PFSK-1 (cell line): ENCODE measurements around the gene RIN2.

Source experiments
- FOXP2 ChIP-seq: optimal IDR thresholded peaks from 2 replicates; pipeline ENCODE3; 2011; ENCODE audit warnings: borderline replicate concordance, control low read depth, inconsistent platforms; ENCODE audit not compliant: insufficient read depth; ENCODE audit errors: extremely low read length, extremely low read depth
- POLR2AphosphoS5 ChIP-seq: IDR thresholded peaks from 2 replicates; pipeline ENCODE4 v1.6.1; 2012; ENCODE audit warnings: low read depth, mild to moderate bottlenecking, control low read depth, low read length, moderate library complexity
- SIN3A ChIP-seq: IDR thresholded peaks from 2 replicates; pipeline ENCODE4 v1.6.1; 2012; ENCODE audit warnings: mild to moderate bottlenecking, low read length, moderate library complexity, borderline replicate concordance; ENCODE audit not compliant: insufficient read depth
- TAF1 ChIP-seq: IDR thresholded peaks from 2 replicates; pipeline ENCODE4 v1.6.1; 2012; ENCODE audit warnings: low read length, control low read depth, borderline replicate concordance; ENCODE audit not compliant: insufficient read depth
- TF ChIP-seq, protein P1 (sequence below), 2 experiments: IDR thresholded peaks; 2 replicates each; pipeline versions ENCODE4 v1.6.1 to v1.8.0; 2011 to 2012; ENCODE audit warnings: low read depth in 2 of 2, low read length in 2 of 2, control low read depth in 1 of 2, inconsistent platforms in 1 of 2, mild to moderate bottlenecking in 1 of 2, moderate library complexity in 1 of 2; ENCODE audit not compliant: insufficient read depth in 1 of 2

The RIN2 gene

GRCh38 chr20:19757487-19758132 is 448 bp upstream of the RIN2 start:
- TF ChIP-seq FOXP2 (peak; percentile 21), SIN3A (no peak)

GRCh38 chr20:19758501-19759331 is 658 bp downstream of the RIN2 start:
- TF ChIP-seq SIN3A (no peak), FOXP2 (peak; percentile 66)

GRCh38 chr20:19760371-19760721 is 2.3 kb downstream of the RIN2 start:
- TF ChIP-seq TAF1 (no peak), SIN3A (no peak)

DNA sequence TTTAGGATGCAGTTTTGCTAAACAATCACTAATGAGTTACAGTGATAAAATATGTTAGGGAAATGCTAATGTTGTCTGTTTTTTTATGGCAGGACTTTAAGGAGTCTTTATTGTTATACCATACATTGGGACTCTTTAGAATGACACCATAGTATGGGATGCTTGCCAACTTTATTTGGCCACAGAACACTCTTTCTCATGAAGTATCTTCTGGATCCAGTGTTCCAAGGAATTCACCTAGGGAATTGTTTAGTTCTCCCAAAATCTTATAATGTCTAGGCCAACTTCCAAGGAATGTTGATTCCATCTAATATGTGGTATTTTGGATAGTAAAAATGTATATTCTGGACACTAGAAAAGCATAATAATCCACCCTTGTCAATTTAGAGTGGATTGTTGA is 3.3 kb downstream of the RIN2 start:
- no peak for TF ChIP-seq FOXP2
- TF ChIP-seq, protein P1, sequence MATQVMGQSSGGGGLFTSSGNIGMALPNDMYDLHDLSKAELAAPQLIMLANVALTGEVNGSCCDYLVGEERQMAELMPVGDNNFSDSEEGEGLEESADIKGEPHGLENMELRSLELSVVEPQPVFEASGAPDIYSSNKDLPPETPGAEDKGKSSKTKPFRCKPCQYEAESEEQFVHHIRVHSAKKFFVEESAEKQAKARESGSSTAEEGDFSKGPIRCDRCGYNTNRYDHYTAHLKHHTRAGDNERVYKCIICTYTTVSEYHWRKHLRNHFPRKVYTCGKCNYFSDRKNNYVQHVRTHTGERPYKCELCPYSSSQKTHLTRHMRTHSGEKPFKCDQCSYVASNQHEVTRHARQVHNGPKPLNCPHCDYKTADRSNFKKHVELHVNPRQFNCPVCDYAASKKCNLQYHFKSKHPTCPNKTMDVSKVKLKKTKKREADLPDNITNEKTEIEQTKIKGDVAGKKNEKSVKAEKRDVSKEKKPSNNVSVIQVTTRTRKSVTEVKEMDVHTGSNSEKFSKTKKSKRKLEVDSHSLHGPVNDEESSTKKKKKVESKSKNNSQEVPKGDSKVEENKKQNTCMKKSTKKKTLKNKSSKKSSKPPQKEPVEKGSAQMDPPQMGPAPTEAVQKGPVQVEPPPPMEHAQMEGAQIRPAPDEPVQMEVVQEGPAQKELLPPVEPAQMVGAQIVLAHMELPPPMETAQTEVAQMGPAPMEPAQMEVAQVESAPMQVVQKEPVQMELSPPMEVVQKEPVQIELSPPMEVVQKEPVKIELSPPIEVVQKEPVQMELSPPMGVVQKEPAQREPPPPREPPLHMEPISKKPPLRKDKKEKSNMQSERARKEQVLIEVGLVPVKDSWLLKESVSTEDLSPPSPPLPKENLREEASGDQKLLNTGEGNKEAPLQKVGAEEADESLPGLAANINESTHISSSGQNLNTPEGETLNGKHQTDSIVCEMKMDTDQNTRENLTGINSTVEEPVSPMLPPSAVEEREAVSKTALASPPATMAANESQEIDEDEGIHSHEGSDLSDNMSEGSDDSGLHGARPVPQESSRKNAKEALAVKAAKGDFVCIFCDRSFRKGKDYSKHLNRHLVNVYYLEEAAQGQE (IDR thresholded peaks at IDR 0.05; ENCODE audit: insufficient read depth in 1 of 2, low read depth in 2 of 2, low read length in 2 of 2): no peak
- TF ChIP-seq TAF1: no peak
- no peak for TF ChIP-seq POLR2AphosphoS5
- no peak for TF ChIP-seq SIN3A

- TF ChIP-seq TAF1: no peak
- TF ChIP-seq, protein P1 (IDR thresholded peaks at IDR 0.05; ENCODE audit: insufficient read depth in 1 of 2, low read depth in 2 of 2, low read length in 2 of 2): no peak
- no peak for TF ChIP-seq POLR2AphosphoS5
- no peak for TF ChIP-seq SIN3A
- no peak for TF ChIP-seq FOXP2
These were observed 3.8 kb downstream of the RIN2 start for GRCh38 chr20:19761841-19762240.

DNA sequence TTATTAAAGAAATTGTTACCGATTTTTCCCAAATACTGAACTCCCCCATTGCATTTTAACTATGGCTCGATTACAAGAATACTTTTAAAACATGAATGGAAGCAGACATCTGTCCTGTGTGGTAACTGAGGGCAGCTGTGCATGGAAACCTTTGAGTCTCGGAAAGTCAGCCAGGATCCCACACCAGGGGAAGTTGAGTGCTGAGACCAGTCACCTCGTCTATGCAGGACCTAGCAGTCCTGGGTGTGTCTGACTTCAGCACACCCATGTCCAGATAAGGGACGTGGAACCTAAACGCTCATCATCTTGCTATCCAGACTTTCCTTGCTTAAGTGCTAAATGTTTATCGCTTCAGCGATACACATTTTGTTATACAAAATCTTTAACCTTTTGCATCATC is 6.1 kb downstream of the RIN2 start:
- TF ChIP-seq, protein P1 (IDR thresholded peaks at IDR 0.05; ENCODE audit: insufficient read depth in 1 of 2, low read depth in 2 of 2, low read length in 2 of 2): no peak
- TF ChIP-seq POLR2AphosphoS5: no peak
- no peak for TF ChIP-seq FOXP2
- no peak for TF ChIP-seq TAF1
- TF ChIP-seq SIN3A: no peak

GRCh38 chr20:19765266-19765665 is 7.2 kb downstream of the RIN2 start:
- TF ChIP-seq TAF1 (no peak), FOXP2 (no peak), SIN3A (no peak), POLR2AphosphoS5 (no peak)
- TF ChIP-seq, protein P1 (IDR thresholded peaks at IDR 0.05; ENCODE audit: insufficient read depth in 1 of 2, low read depth in 2 of 2, low read length in 2 of 2): no peak
